ENCODE data around the gene HOXD9.

Gene HOXD9

DNA sequence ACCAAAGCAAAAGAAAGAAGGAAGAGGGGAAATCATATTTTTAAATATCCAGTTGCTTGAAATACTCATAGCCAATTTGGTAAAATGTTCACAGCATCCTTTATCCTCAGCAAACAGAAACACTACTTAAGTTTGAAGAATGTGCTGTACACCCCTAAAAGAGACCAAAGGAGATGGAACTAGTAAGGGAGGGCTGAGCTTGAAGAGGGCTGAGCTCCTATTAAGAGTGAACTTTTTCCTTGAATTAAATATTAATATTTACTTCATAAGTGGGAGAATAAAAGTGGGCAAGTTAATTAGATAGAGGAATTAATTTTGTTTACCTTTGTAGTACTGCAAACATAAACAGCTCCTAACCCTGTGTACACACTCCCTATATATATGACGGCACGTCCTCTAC lies 45.7 kb upstream of the HOXD9 start:
- TF ChIP-seq FOXP2 (optimal IDR thresholded peaks at IDR 0.05; ENCODE audit: borderline replicate concordance, extremely low read depth, extremely low read length, insufficient read depth), result no peak
- TF ChIP-seq, protein P1, sequence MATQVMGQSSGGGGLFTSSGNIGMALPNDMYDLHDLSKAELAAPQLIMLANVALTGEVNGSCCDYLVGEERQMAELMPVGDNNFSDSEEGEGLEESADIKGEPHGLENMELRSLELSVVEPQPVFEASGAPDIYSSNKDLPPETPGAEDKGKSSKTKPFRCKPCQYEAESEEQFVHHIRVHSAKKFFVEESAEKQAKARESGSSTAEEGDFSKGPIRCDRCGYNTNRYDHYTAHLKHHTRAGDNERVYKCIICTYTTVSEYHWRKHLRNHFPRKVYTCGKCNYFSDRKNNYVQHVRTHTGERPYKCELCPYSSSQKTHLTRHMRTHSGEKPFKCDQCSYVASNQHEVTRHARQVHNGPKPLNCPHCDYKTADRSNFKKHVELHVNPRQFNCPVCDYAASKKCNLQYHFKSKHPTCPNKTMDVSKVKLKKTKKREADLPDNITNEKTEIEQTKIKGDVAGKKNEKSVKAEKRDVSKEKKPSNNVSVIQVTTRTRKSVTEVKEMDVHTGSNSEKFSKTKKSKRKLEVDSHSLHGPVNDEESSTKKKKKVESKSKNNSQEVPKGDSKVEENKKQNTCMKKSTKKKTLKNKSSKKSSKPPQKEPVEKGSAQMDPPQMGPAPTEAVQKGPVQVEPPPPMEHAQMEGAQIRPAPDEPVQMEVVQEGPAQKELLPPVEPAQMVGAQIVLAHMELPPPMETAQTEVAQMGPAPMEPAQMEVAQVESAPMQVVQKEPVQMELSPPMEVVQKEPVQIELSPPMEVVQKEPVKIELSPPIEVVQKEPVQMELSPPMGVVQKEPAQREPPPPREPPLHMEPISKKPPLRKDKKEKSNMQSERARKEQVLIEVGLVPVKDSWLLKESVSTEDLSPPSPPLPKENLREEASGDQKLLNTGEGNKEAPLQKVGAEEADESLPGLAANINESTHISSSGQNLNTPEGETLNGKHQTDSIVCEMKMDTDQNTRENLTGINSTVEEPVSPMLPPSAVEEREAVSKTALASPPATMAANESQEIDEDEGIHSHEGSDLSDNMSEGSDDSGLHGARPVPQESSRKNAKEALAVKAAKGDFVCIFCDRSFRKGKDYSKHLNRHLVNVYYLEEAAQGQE (IDR thresholded peaks at IDR 0.05; ENCODE audit: insufficient read depth in 1 of 2, low read depth in 2 of 2, low read length in 2 of 2), result no peak
- no peak for TF ChIP-seq SIN3A (IDR thresholded peaks at IDR 0.05; ENCODE audit: borderline replicate concordance, insufficient read depth, low read length)
- no peak for TF ChIP-seq TAF1 (IDR thresholded peaks at IDR 0.05; ENCODE audit: borderline replicate concordance, insufficient read depth, low read length)
- TF ChIP-seq POLR2AphosphoS5 (IDR thresholded peaks at IDR 0.05; ENCODE audit: low read depth, low read length), result no peak

DNA sequence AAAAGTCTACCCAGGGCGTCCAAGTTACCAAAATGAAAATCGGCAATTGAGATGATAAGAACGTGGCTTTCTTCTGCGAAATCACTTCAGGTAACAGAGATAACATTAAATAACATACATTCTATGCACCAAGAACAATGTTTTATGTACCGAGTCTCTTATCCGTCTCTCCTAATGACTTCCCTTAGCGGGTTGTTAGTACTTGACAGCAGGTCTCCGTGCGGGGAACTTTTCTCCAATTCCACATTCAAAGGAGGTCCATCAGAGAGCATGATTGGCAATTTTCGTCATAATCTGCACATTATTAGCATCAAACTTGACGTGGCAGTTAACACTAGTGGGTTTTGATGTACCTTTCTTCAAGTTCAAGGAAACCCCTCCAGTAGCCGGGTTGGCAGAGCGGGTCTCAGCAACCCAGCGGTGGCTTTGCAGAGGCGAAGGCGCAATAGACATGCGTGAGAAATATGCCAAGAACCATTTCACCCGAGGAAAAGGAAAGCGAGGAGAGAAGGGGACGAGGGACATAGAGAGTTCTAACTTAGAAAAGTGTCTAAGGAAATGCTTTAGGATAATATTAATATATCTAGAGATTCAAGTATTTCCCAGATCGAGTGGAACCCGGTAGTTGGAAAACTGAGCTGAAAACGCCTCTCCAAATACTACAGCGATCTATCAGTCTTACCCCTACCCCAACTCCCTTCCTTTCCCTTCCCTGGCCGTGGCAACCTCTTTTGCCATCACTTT lies 43.8 kb upstream of the HOXD9 start:
- no peak for TF ChIP-seq POLR2AphosphoS5 (IDR thresholded peaks at IDR 0.05; ENCODE audit: low read depth, low read length)
- TF ChIP-seq, protein P1 (IDR thresholded peaks at IDR 0.05; ENCODE audit: insufficient read depth in 1 of 2, low read depth in 2 of 2, low read length in 2 of 2), result no peak
- no peak for TF ChIP-seq TAF1 (IDR thresholded peaks at IDR 0.05; ENCODE audit: borderline replicate concordance, insufficient read depth, low read length)
- no peak for TF ChIP-seq FOXP2 (optimal IDR thresholded peaks at IDR 0.05; ENCODE audit: borderline replicate concordance, extremely low read depth, extremely low read length, insufficient read depth)
- TF ChIP-seq SIN3A (IDR thresholded peaks at IDR 0.05; ENCODE audit: borderline replicate concordance, insufficient read depth, low read length), result no peak

DNA sequence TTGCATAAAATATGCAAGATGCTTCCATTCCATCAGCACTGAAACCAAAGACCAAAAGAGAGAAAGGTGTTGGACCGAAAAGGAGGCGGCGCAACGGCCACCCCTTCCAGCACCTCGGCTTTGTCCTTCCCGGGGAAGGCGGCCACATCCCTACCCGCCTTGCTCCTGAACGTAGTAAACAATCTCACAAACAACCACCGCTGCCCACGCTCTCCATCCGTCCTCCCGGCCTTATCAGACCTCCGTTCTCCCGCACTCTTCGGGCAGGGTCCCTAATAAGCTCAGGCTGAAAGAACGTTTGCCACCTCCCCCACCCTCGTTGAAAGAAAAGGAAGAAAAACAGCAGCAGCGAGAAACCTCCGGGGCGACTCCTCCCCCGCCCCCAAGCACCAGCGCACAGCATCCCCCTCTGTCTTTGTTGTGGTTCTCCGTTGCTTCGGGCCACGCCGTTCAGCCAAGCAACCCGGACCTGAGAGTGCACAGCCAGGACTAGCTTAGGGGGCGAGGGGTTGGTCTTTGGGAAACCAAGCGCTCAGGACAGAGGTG lies 43.2 kb upstream of the HOXD9 start:
- no peak for TF ChIP-seq TAF1 (IDR thresholded peaks at IDR 0.05; ENCODE audit: borderline replicate concordance, insufficient read depth, low read length)
- TF ChIP-seq FOXP2 (optimal IDR thresholded peaks at IDR 0.05; ENCODE audit: borderline replicate concordance, extremely low read depth, extremely low read length, insufficient read depth), result no peak
- no peak for TF ChIP-seq SIN3A (IDR thresholded peaks at IDR 0.05; ENCODE audit: borderline replicate concordance, insufficient read depth, low read length)
- TF ChIP-seq POLR2AphosphoS5 (IDR thresholded peaks at IDR 0.05; ENCODE audit: low read depth, low read length), result no peak
- TF ChIP-seq, protein P1 (IDR thresholded peaks at IDR 0.05; ENCODE audit: insufficient read depth in 1 of 2, low read depth in 2 of 2, low read length in 2 of 2), result no peak

DNA sequence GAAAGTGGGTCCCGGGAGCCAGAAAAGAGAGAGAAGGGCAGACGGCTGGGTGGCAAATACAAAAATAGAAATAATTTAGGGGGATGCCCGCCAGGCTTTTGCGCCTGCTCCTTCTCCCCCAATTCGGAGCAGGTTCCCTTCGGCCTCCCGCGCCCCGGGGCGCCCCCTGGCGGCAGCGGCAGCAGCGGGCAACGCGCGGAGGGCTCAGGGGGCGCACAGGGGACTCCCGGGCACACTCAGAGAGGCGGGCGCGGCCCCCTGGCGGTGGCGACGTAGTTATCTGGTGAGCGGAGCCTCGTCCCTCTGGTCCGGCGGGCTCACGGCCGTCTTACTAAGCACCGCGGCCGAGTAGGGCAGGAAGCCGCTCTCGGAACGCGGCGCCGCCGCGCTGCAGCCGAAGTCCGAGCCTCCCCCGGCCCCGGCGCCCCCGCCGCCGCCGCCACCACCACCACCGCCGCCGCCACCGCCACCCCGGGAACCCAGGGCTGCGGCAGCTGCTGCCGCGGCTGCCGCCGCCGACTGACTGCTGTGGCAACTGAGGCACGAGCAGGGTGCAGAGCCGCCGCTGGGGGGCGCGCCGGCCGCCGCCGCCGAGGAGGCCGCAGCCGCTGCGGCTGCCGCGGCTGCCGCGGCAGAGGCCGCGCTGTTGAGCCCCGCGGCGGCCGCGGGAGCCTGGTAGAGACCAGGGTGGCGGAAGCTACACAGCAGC lies 42.5 kb upstream of the HOXD9 start:
- TF ChIP-seq FOXP2 (optimal IDR thresholded peaks at IDR 0.05; ENCODE audit: borderline replicate concordance, extremely low read depth, extremely low read length, insufficient read depth), result no peak
- TF ChIP-seq, protein P1 (IDR thresholded peaks at IDR 0.05; ENCODE audit: insufficient read depth in 1 of 2, low read depth in 2 of 2, low read length in 2 of 2), result no peak
- TF ChIP-seq SIN3A (IDR thresholded peaks at IDR 0.05; ENCODE audit: borderline replicate concordance, insufficient read depth, low read length), result no peak
- TF ChIP-seq POLR2AphosphoS5 (IDR thresholded peaks at IDR 0.05; ENCODE audit: low read depth, low read length), result no peak
- TF ChIP-seq TAF1 (IDR thresholded peaks at IDR 0.05; ENCODE audit: borderline replicate concordance, insufficient read depth, low read length), result no peak

Data from PFSK-1 (cell line).